Thoracic aorta (tissue), 2 donors: ENCODE data around the gene MTREX. TPM values are rescaled to one million over a fixed set of nuclear protein-coding genes. Genes with fewer than 3 reads are reported as not detected.

Source experiments
- ATAC-seq: fragments of 150-250 bp; one replicate; pipeline ENCODE4 v1.8.0; 2017; ENCODE audit warnings: low read depth; ENCODE audit not compliant: insufficient number of reproducible peaks, low FRiP score
- DNase-seq: peaks from one replicate; pipeline ENCODE4 v3.0.0-alpha.2; 2020; ENCODE audit warnings: low spot score
- H3K27ac ChIP-seq, 2 donors: fragments of 200-600 bp; sonication (generic); 1 replicate in 1 of 2; 2 replicates in 1 of 2; pipeline ENCODE4 v1.5.1; 2016; ENCODE audit warnings: mild to moderate bottlenecking in 2 of 2, moderate library complexity in 2 of 2
- H3K27me3 ChIP-seq: fragments of 200-600 bp; sonication (generic); replicated peaks from 2 replicates; pipeline ENCODE4 v1.6.0; 2016; ENCODE audit warnings: mild to moderate bottlenecking; ENCODE audit not compliant: insufficient read depth
- H3K36me3 ChIP-seq: fragments of 200-600 bp; sonication (generic); one replicate; pipeline ENCODE4 v1.5.1; 2016
- H3K4me1 ChIP-seq, 2 donors: fragments of 200-600 bp; sonication (generic); 1 replicate in 1 of 2; 2 replicates in 1 of 2; pipeline versions ENCODE4 v1.5.1 to v1.6.0; 2016; ENCODE audit warnings: low read depth in 2 of 2, mild to moderate bottlenecking in 1 of 2; ENCODE audit not compliant: control insufficient read depth in 1 of 2
- H3K4me3 ChIP-seq: fragments of 200-600 bp; sonication (generic); 2 replicates; pipeline ENCODE4 v1.5.1; 2016; ENCODE audit warnings: mild to moderate bottlenecking
- H3K9me3 ChIP-seq: fragments of 200-600 bp; sonication (generic); 2 replicates; pipeline ENCODE4 v1.5.1; 2016
- total RNA-seq, 2 donors: library from RNA; depleted of rRNA; stranded (reverse); fragments of >200 nt; gene quantifications; one replicate each; pipeline versions ENCODE4 v1.1.0 to v1.2.3, GENCODE V29; 2016
- TF ChIP-seq, protein P1 (sequence below): fragments of 200-600 bp; sonication (generic); IDR thresholded peaks from one replicate; pipeline ENCODE4 v1.5.1; 2019; ENCODE audit warnings: antibody characterized with exemption

MTREX gene
- total RNA-seq, 2 donors from 2014 or later = 42.4 to 61.6 TPM

DNA sequence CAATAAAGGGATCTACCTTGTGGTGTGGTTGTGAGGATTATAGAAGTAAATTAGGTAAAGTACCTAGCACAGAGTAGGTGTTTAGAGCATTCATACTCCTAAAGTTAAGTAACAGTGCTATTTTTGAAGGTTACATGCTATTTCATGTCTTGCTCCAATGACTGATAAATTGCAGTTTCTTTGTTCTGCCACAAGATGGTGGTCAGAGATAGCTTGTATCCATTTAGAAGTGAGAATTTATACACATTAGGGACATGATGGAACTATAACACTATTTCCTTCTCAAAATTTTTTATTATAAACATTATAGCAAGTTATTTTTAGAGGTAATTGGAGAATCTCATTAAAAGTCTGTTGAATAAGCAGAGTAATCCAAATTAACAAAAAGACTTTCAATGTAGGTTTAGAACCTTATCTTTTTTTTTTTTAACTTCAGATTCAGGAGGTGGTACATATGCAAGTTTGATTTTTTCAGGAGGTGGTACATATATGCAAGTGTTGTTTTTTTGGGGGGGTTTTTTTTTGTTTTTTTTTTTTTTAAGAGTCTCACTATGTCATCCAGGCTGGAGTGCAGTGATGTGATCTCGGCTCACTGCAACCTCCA is 17.1 kb downstream of the MTREX start:
- H3K4me3 ChIP-seq = no peak overlapping the region
- peaks cover 3% of the 10 kb centered on the region for H3K36me3 ChIP-seq
- ATAC-seq (peak; percentile 68), DNase-seq (no peak)
- TF ChIP-seq, protein P1, sequence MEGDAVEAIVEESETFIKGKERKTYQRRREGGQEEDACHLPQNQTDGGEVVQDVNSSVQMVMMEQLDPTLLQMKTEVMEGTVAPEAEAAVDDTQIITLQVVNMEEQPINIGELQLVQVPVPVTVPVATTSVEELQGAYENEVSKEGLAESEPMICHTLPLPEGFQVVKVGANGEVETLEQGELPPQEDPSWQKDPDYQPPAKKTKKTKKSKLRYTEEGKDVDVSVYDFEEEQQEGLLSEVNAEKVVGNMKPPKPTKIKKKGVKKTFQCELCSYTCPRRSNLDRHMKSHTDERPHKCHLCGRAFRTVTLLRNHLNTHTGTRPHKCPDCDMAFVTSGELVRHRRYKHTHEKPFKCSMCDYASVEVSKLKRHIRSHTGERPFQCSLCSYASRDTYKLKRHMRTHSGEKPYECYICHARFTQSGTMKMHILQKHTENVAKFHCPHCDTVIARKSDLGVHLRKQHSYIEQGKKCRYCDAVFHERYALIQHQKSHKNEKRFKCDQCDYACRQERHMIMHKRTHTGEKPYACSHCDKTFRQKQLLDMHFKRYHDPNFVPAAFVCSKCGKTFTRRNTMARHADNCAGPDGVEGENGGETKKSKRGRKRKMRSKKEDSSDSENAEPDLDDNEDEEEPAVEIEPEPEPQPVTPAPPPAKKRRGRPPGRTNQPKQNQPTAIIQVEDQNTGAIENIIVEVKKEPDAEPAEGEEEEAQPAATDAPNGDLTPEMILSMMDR = peak; percentile 74
- H3K27ac ChIP-seq = no peak overlapping the region
- H3K27me3 ChIP-seq = no peaks in the 10 kb centered on the region
- H3K4me1 ChIP-seq = peaks cover 20% of the 10 kb centered on the region in 2 donors
- H3K9me3 ChIP-seq = no peaks in the 10 kb centered on the region

DNA sequence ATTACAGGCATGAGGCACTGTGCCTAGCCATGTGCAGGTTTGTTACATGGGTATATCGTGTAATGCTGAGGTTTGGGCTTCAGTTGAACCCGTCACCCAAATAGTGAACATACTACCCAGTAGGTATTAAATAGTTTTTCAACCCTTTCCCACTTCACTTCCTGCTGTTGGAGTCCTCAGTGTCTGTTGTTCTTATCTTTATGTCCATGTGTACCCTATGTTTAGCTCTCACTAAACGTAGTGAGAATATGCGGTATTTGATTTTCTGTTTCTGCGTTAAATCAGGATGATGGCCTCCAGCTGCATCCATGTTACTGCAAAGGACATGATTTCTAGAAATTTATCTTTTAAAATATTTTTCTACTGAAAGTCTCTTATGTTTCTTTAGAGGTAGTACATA is 17.8 kb downstream of the MTREX start:
- TF ChIP-seq, protein P1 = no peak
- peaks cover 3% of the 10 kb centered on the region for H3K36me3 ChIP-seq
- no peak overlapping the region for H3K4me3 ChIP-seq
- no peak overlapping the region for H3K27ac ChIP-seq
- no peak for DNase-seq
- H3K9me3 ChIP-seq = no peaks in the 10 kb centered on the region
- H3K27me3 ChIP-seq = no peaks in the 10 kb centered on the region
- H3K4me1 ChIP-seq = peaks cover 13 to 18% of the 10 kb centered on the region in 2 donors
- no peak for ATAC-seq

DNA sequence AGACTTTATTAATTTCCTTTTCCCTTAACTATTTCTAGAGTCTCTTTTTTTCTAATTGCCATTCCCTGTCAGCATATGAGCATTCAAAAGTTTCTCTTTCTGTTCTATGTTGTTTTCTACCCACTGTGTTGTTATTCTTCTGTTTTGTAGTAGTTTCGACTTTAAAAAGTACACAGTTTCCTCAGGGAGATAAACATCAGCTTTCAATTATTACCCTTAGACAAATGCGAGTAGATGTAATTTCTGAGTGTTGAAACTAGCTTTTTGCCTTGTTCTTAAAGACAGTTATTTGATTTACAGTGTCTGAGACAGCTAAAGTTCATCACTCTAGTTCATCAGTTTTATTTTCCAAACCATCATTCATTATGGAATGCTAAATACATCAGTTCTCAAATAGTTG is 19.5 kb downstream of the MTREX start:
- TF ChIP-seq, protein P1 = no peak
- H3K36me3 ChIP-seq = peaks cover 3% of the 10 kb centered on the region
- DNase-seq = no peak

DNA sequence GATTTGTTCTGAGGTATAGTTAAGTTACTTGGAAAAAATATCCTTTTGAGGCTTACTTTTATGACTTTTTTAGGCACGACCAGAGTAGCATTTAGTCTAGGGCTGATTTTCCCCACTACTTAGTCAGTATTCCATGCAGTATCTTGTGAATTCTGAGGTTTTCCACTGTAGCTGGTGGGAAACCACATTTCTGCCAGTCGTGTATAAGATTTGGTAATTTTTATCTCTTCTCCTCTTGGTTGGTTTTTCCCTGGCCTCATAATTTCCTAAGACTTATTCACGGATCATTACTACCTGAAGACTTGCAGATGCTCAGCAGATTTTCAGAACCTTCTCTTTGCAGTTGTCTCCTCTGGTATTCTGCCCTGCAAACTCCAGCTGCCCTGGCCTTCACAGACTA is 23.5 kb downstream of the MTREX start:
- Histone ChIP-seq H3K27me3 (no peaks in the 10 kb centered on the region), H3K4me3 (no peak overlapping the region), H3K9me3 (no peaks in the 10 kb centered on the region), H3K36me3 (no peaks in the 10 kb centered on the region), H3K27ac (no peak overlapping the region), H3K4me1 (peaks cover 11% of the 10 kb centered on the region in 2 donors)
- DNase-seq (no peak), ATAC-seq (no peak)
- TF ChIP-seq, protein P1 = no peak

More for the DNA sequence above, 19.5 kb downstream of the MTREX start:
- Histone ChIP-seq H3K27ac (peak overlapping the region in 1 of 2 donors; percentile 60), H3K9me3 (no peaks in the 10 kb centered on the region), H3K4me3 (peak overlapping the region; percentile 46), H3K4me1 (peaks cover 11% of the 10 kb centered on the region in 2 donors), H3K27me3 (no peaks in the 10 kb centered on the region)
- no peak for ATAC-seq

DNA sequence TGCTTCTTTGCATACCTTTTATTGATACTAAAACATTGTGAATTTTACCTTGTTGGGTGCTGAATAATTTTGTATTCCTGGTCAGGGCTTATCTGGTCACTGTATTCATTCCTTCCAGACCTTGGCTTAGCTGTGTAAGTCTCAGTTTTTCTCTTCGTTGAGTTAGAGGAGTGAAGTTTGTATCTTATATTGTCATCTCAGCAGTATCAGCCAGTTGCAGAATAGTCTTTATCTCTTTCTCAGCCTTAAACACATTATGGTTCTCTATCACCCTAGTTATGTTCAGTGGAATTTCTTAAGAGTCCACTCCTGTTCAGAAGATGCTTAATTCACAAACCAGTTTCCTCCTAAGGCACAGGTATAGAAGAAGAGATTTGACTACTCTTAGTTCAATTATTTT is 25.2 kb downstream of the MTREX start:
- Histone ChIP-seq H3K4me3 (no peak overlapping the region), H3K4me1 (peaks cover 2 to 11% of the 10 kb centered on the region in 2 donors), H3K27ac (no peak overlapping the region), H3K36me3 (no peaks in the 10 kb centered on the region), H3K9me3 (no peaks in the 10 kb centered on the region), H3K27me3 (no peaks in the 10 kb centered on the region)
- ATAC-seq = no peak
- no peak for DNase-seq
- TF ChIP-seq, protein P1 = no peak
